NCI-H1417 treated with DMSO at 0.1 percent for 48 hours (cell line): ENCODE results near the gene CMTR1.
A peak's percentile ranks its signal among the peaks of the same experiment; 100 is the strongest.

Experiments
- DNase-seq: peaks from one replicate; lab custom pipeline; 2025; lab: John Stamatoyannopoulos, UW

The CMTR1 gene

GRCh38 chr6:37477656-37478435 lies 44.8 kb downstream of the CMTR1 start:
- DNase-seq: no peak

- DNase-seq: no peak
These were observed 45.8 kb downstream of the CMTR1 start for GRCh38 chr6:37478827-37479226.

DNA sequence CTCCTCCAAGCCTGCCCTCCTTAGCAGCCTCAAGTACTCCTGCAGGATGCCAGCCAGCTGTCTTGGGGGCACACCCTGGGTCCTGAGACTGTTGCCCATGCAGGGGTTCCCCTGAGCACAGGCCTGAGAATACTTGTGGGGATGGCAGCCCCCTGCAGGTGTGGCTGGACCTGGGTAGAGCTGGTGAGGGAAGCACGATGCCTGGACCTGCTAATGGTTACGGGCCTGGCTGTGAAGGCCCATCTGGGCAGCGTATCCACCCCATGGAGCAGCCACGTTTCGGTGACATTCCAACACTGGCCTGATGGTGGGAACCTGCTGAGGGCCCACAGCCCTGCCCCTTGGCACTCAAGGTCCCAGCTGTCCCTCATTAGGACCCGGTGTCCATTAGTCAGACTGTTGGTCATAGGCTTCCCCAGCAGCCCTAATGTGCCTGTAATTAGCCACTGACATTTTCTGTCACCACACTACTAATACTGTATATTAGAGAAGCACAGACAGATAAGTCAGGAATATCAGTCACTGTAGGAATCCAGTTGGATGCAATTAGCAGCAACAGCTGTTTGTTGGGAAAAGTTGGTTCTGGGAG lies 46.3 kb downstream of the CMTR1 start:
- DNase-seq: no peak

GRCh38 chr6:37480118-37480736 lies 47.2 kb downstream of the CMTR1 start:
- no peak for DNase-seq

DNA sequence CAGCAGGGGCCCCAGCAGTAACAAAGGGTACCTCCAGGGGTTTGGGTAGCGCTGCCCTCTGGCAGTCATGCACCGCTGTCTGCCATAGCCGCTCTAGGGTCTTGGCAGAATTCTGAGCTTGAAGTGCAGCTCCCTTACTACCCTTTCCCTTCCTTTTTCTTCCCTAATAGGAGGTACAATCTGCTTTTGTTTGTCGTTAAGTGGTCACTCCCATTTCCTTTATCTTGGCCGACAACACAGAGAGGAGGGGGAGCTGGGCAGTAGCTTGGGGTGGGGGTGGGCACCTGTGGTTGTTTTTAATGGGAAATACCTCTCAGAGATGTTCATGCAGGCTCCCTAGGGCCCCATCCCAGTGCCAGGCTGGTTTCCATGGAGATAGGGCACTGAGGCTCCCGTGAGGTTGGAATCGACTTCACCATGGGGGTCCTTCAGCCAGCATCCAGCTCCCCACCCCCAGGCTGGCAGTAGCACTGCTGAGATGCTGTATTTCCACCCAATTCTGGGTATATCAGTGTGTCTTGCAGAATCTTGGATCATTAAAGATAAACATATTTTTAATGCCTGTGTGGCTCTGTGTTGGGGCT lies 48.0 kb downstream of the CMTR1 start:
- DNase-seq: peak; percentile 26

DNA sequence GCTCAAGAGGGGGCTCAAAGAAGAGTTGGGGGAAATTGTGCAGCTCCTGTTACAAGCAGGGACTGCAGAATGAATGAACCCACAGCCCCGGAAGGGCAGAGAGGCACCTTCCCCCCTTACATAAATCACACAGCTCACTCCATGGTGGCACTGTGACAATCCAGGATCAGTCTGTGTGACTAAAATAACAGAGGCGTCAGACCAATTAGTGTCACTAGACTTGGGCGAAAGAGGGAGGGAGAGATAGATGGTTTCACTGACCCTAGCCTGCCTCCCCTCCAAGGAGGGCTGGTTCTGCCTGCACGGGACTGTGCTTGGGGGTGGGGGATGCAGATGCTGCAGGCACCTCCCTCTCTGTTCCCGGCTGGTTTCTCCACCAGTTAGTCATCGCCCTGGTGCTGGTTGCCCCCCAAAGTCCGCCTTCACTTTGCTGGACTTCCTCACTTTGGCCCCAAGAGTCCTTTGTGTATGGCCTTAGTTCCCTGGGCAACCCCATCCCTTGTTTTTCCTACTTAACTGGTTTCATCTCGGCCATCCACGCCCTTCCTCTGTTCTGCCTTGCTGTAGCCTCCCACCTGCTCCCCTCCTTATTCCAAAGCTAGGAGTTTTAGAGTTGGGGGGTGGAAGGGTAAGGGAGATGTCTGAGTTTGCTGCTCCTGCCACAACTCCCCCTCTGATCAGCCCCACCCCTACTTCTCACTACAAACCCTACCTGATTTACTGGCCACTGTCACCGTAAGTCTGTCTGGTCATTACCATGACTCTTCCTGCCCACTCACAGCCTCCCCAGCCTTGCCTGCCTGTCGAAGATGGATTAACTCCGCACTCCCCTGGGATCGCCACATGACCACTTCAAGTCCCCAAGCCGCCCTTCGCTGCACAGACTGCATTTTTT lies 48.9 kb downstream of the CMTR1 start:
- DNase-seq: peak; percentile 63

DNA sequence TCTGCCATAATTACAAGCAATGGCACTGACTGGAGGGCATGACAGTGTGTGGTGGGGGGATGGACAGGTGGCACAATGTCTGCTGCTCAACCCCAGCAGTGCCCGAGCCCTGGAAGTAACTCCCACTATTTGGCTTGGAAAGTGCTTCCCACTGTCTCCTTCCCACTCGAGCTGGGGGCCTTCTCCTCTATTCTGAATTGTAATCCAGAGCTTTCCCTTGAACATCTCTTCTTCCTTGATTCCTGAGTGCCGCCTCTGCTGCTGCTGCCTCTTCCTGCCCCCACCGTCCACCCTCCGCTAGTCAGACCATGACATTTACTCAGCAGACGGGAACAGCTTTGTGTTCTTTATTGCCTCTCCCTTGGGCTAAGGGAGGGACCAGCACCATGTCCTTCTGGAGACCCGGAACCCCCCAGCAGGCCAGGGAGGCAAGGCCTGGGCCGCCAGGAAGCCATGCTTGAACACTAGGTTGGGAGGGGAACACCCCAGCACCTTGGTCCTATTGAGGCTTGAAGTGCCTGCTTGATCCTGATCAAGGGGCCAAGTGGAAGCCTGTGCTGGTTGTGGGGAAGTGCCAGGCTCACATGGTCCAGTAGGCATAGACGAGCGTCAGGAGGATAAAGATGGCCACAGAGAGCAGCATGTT lies 49.7 kb downstream of the CMTR1 start:
- no peak for DNase-seq

- no peak for DNase-seq
These were observed 50.4 kb downstream of the CMTR1 start for GRCh38 chr6:37483252-37483901.

- no peak for DNase-seq
These were observed 51.1 kb downstream of the CMTR1 start for GRCh38 chr6:37483917-37484785.

- no peak for DNase-seq
These were observed 51.8 kb downstream of the CMTR1 start for GRCh38 chr6:37484786-37485170.

DNA sequence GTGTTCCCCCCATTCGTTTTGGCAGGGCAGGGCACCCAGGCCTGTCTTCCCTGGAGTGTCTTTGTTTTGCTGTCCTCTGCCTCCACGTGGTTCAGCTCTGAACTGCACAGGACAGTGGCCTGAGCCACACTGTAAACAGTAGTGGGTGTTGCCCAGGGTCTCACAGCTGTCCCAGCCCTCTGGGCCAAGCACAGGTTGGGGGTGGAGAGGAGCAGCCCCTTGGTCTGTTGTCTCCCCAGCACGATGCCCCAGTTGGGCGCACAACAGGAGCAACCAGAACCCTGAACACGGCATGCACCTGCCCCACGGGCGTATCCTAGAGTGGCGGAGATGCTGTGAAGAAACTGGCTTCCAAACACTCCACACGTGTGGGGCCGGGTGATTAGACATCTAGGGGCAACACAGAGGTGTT lies 52.3 kb downstream of the CMTR1 start:
- no peak for DNase-seq

DNA sequence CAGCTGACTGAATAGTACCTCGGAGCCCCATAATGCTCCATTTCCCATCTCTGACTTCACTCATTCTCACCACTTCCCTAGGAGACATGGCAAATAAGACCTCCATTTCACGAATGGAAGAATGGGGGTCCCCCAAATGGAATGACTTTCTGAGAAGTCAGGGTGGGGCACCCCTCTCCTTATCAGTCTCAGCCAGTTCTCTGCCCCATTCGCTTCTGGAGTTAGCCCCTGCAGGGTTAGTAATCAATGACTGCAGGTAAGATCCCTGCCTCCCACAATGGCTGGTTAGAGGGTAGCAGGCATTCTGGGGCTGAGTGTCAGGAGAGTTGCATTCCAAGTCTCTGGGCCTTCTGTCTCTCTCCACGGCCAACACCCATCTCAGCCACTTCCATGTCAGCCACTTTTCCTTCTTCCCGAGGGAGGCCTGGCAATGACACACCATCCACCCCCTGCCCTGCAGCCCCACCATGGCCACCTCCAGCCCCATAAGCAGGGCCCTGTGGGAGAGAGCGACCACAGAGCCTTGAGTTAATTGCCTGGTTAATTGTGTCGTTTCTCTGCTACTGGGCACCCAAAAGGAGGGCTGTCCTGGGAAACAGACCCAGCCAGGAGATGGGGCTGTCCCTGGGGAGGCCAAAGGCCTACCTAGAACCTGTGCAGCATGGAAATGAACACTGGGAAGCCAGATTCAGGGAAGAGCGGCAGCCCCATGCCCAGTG lies 53.3 kb downstream of the CMTR1 start:
- no peak for DNase-seq

- no peak for DNase-seq
These were observed 54.8 kb downstream of the CMTR1 start for GRCh38 chr6:37487591-37488380.

DNA sequence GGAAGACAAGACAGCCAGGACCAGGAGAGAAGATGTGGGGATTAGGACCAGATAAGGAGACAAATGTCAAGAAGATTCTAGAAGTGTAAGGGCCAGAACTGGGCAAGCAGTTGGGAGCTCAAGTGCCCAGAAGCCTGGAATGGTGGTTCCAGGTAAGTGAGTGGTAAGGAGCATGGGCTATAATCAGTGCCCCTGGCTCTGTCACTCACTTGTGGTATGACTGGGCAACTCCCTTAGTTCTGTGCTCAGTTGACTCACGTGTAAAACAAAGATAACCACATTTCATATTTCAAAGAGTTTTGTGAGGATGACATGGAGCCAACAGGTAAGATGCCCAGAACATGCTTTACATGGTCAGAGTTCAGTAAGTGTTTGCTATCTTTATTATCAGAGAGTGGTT lies 55.5 kb downstream of the CMTR1 start:
- no peak for DNase-seq

DNA sequence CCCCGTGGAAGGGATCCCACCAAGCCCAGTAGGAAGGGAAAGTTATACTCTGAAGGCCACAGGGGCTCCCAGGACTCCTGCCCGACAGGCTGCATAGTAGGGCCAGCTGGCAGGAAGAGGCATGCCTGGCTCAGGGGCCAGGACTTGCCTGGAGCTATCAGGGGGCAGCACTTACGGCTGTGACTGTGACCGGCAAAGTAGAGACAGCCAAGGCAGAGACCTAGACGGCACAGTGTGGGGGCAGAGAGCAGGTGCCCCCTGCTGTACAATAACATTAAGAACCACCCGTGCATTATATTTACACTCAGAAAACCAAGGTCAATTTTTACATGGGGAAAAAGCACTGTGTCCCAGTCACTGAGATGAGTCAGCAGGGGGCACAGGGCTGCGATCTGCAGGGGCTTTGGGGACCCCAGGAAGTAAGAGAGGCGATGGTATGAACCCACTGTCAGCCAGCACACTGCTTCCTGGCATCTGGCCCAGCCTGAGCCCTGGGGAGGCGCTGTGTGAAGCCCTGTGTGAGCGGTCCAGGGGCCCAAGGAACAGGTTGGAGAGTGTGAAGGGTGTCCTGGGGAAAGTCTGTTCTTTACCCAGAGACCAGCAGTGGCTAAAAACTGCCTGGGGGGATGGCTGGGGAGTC lies 56.8 kb downstream of the CMTR1 start:
- no peak for DNase-seq

DNA sequence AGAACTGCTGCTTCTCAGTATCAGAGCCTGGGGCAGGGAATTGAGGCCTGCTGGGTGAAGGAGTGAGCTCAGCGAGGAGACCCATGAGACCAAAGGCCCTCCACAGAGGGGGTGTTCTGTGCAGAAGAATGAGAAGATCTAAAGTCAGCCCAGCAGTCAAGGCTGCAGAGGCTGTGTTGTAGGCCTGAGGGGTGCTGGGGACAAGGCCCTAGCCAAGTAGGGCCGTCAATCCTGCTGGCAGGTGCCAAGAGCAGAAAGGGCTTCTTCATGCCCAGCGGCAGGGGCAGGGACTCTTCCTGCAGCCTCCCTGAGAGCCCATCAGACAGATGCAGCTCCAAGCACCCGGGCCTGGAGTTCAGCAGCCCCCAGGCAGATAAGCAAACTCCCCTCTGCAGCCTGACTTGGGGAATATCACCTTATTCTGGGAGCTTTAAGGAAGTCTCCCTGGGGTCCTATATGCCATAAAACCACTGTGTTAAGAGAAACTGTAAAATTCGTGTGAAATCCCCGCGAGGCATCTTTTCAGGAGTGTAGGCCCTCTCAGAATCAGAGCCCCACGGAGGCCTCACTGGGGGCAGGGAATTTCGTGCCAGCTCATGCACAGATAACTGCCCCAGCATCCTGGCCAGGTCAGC lies 57.6 kb downstream of the CMTR1 start:
- DNase-seq: no peak

GRCh38 chr6:37491171-37491829 lies 58.3 kb downstream of the CMTR1 start:
- no peak for DNase-seq
